ENCODE measurements around the gene GPRIN1.

DNA sequence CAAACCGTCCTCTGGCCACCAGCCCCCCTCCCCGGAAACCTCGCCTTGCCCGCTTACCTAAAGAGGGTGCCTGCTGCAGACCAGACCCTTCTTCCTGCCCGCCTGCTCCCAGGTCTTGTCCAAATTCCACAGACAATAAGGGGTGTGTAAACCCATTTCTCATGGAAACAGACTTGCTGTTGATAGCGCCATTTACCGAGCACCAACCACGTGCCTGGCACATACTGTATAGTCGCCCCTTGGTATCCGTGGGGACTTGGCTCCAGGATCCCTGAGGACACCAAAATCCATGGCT lies 35.7 kb downstream of the GPRIN1 start:
- no peak for TF ChIP-seq POLR2AphosphoS5 (IDR thresholded peaks at IDR 0.05)
- TF ChIP-seq, protein P1, sequence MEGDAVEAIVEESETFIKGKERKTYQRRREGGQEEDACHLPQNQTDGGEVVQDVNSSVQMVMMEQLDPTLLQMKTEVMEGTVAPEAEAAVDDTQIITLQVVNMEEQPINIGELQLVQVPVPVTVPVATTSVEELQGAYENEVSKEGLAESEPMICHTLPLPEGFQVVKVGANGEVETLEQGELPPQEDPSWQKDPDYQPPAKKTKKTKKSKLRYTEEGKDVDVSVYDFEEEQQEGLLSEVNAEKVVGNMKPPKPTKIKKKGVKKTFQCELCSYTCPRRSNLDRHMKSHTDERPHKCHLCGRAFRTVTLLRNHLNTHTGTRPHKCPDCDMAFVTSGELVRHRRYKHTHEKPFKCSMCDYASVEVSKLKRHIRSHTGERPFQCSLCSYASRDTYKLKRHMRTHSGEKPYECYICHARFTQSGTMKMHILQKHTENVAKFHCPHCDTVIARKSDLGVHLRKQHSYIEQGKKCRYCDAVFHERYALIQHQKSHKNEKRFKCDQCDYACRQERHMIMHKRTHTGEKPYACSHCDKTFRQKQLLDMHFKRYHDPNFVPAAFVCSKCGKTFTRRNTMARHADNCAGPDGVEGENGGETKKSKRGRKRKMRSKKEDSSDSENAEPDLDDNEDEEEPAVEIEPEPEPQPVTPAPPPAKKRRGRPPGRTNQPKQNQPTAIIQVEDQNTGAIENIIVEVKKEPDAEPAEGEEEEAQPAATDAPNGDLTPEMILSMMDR (IDR thresholded peaks at IDR 0.05) = no peak
